NB4 (cell line): ENCODE data around the gene CFAP298.

Source experiments
- DNase-seq: peaks from one replicate; pipeline ENCODE4 v3.0.0; 2010; ENCODE audit warnings: low read depth
- H3K4me3 ChIP-seq: one replicate; pipeline ENCODE4 v1.5.1; 2011; ENCODE audit warnings: mild to moderate bottlenecking, low read depth, low read length, moderate library complexity
- CTCF ChIP-seq: IDR thresholded peaks from one replicate; pipeline ENCODE4 v1.5.1; 2012; ENCODE audit warnings: low read depth, low read length
- MAX ChIP-seq: IDR thresholded peaks from 2 replicates; pipeline ENCODE4 v1.6.1; 2011; ENCODE audit warnings: low read depth, low read length
- MYC ChIP-seq: IDR thresholded peaks from 2 replicates; pipeline ENCODE4 v1.6.1; 2011; ENCODE audit warnings: low read depth, low read length
- POLR2A ChIP-seq: IDR thresholded peaks from 2 replicates; pipeline ENCODE4 v1.6.1; 2011; ENCODE audit warnings: mild to moderate bottlenecking; ENCODE audit not compliant: insufficient read length; ENCODE audit errors: extremely low read depth

The CFAP298 gene

GRCh38 chr21:32560896-32561295 lies 51.3 kb downstream of the CFAP298 start:
- DNase-seq = no peak
- H3K4me3 ChIP-seq = no peak overlapping the region
- TF ChIP-seq POLR2A (no peak), MYC (no peak), MAX (no peak)

DNA sequence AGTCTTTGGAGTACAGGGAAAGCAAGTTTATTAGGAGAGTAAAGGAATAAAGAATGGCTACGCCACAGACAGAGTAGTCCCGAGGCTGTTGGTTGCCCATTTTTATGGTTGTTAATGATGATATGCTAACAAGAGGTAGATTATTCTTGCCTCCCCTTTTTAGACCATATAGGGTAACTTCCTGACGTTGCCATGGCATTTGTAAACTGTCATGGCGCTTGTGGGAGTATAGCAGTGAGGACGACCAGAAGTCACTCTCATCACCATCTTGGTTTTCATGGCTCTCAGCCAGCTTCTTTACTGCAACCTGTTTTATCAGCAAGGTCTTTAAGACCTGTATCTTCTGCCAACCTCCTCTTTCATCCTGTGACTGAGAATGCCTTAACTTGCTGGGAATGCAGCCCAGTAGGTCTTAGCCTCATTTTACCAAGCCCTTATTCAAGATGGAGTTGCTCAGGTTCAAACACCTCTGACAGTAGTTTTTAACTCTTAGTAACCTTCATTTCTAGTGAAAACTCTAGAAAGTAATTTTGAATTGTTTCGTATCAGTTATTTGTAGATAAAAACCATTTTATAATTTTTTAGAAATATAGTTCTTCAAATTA lies 53.1 kb downstream of the CFAP298 start:
- TF ChIP-seq MYC = no peak
- no peak for TF ChIP-seq CTCF
- no peak for TF ChIP-seq MAX
- no peak for TF ChIP-seq POLR2A
- no peak for DNase-seq
- H3K4me3 ChIP-seq = no peak overlapping the region

GRCh38 chr21:32558106-32558505 lies 54.1 kb downstream of the CFAP298 start:
- no peak for DNase-seq
- TF ChIP-seq CTCF (no peak), MAX (no peak), MYC (no peak), POLR2A (no peak)
- no peak overlapping the region for H3K4me3 ChIP-seq

GRCh38 chr21:32554832-32555638 lies 57.1 kb downstream of the CFAP298 start:
- H3K4me3 ChIP-seq = no peak overlapping the region
- no peak for DNase-seq
- no peak for TF ChIP-seq POLR2A
- TF ChIP-seq CTCF = no peak
- TF ChIP-seq MAX = no peak
- TF ChIP-seq MYC = no peak

DNA sequence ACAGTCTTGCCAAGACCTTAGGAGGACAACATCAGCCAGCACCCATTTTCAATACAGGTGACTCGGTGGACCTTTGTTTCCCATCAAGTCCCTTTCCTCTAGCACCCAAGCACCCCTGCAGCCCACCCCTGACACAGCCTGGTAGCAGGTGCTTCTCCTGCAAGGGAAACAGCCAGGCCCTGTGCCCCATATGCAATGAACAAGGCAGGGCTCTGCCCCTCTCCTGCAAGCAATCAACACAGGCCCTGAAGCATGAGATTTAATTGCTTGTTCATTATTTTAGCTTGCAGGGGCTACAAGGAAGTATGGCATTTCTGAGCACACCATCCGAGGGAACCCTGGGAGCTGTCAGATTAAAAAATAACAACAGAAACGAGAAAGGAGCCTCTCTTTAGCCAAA lies 62.3 kb downstream of the CFAP298 start:
- DNase-seq = no peak
- H3K4me3 ChIP-seq = no peak overlapping the region
- TF ChIP-seq POLR2A (no peak), MYC (no peak), CTCF (no peak), MAX (no peak)

DNA sequence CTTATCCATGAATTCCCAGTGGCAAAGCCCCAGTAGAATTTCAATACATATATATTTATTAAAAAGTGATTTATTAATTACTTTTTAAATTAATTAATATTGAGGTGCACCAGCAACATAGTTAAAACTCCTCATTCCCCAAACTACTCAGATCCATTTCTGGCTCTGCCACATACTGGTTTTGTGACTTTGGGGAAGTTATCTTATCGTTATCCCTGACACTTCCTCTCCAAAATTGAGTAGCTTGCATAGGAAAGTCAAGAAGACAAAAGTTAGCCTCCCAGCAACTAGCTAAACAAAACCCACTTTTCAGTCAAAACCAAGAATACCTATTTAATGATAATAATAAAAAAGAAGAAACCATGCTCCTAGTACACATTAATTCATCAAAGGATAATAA lies 62.7 kb downstream of the CFAP298 start:
- TF ChIP-seq POLR2A (no peak), MYC (no peak), CTCF (no peak), MAX (no peak)
- DNase-seq = no peak
- H3K4me3 ChIP-seq = no peak overlapping the region
